PC-3 (cell line): ENCODE results near the gene ABO. TPM values are rescaled to one million over a fixed set of nuclear protein-coding genes. Genes with fewer than 3 reads are reported as not detected.
A peak's percentile ranks its signal among the peaks of the same experiment; 100 is the strongest.

ENCODE experiments used
- ATAC-seq: fragments of 200-7000 bp; cut with Tn5 transposase; 2 replicates; pipeline ENCODE4 v1.9.1; 2020; ENCODE audit warnings: mild to moderate bottlenecking, moderate library complexity
- BruUV-seq: library from RNA; stranded (reverse); fragments of 400-500 nt; replicated peaks from 2 replicates; lab custom pipeline; 2021; lab: Mats Ljungman, UMichigan
- CTCF ChIA-PET: fragments of 300-600 bp; sonication (Branson Sonifier 250); formaldehyde crosslinking; loops from one replicate; lab custom pipeline; 2022; ENCODE audit warnings: antibody characterized with exemption; lab: Charles Lee
- POLR2A ChIA-PET: fragments of 300-600 bp; sonication (Branson Sonifier 250); formaldehyde crosslinking; loops from one replicate; lab custom pipeline; 2022; ENCODE audit warnings: antibody characterized with exemption; ENCODE audit not compliant: unreplicated experiment; lab: Charles Lee
- DNase-seq: peaks from one replicate; pipeline ENCODE4 v3.0.0-alpha.2; 2015
- H2AFZ ChIP-seq: fragments of 300-600 bp; sonication (generic); 2 replicates; pipeline ENCODE4 v1.6.0; 2016; ENCODE audit warnings: antibody characterized with exemption, low read length
- H3F3A ChIP-seq: fragments of 300-600 bp; sonication (generic); one replicate; pipeline ENCODE4 v1.6.0; 2017; ENCODE audit warnings: antibody characterized with exemption, low read length, control low read depth, mild to moderate bottlenecking; ENCODE audit not compliant: unreplicated experiment
- H3K27ac ChIP-seq: fragments of 300-600 bp; sonication (generic); 2 replicates; pipeline ENCODE4 v1.5.1; 2016; ENCODE audit warnings: mild to moderate bottlenecking, low read length
- H3K27me3 ChIP-seq: fragments of 300-600 bp; sonication (generic); 2 replicates; pipeline ENCODE4 v1.6.1; 2016; ENCODE audit warnings: low read length, mixed read lengths
- H3K36me3 ChIP-seq: fragments of 300-600 bp; sonication (generic); 2 replicates; pipeline ENCODE4 v1.6.1; 2016; ENCODE audit warnings: low read depth, mixed run types, low read length, mixed read lengths
- H3K4me1 ChIP-seq: fragments of 300-600 bp; sonication (generic); 2 replicates; pipeline ENCODE4 v1.5.1; 2016; ENCODE audit warnings: low read length; ENCODE audit not compliant: insufficient read depth
- H3K4me2 ChIP-seq: fragments of 300-600 bp; sonication (generic); 2 replicates; pipeline ENCODE4 v1.6.0; 2016; ENCODE audit warnings: low read length
- H3K4me3 ChIP-seq: fragments of 300-600 bp; sonication (generic); 2 replicates; pipeline ENCODE4 v1.5.1; 2016; ENCODE audit warnings: mild to moderate bottlenecking, low read length, mixed read lengths
- H3K79me2 ChIP-seq: fragments of 300-600 bp; sonication (generic); 2 replicates; pipeline ENCODE4 v1.6.1; 2017; ENCODE audit warnings: low read length, mixed read lengths
- H3K9ac ChIP-seq: fragments of 300-600 bp; sonication (generic); 2 replicates; pipeline ENCODE4 v1.6.0; 2016; ENCODE audit warnings: mild to moderate bottlenecking, low read length
- H3K9me2 ChIP-seq: fragments of 300-600 bp; sonication (generic); replicated peaks from 2 replicates; pipeline ENCODE4 v1.6.1; 2016; ENCODE audit warnings: mixed run types, low read length, mixed read lengths
- H3K9me3 ChIP-seq: fragments of 300-600 bp; sonication (generic); 2 replicates; pipeline ENCODE4 v1.6.1; 2016; ENCODE audit warnings: low read length, mixed read lengths
- H4K20me1 ChIP-seq: fragments of 300-600 bp; sonication (generic); 2 replicates; pipeline ENCODE4 v1.6.1; 2016; ENCODE audit warnings: low read length, mixed read lengths
- CTCF ChIP-seq: fragments of 300-600 bp; sonication (generic); conservative IDR thresholded peaks from 2 replicates; pipeline ENCODE4 v1.5.1; 2017; ENCODE audit warnings: antibody characterized with exemption, low read depth, mild to moderate bottlenecking, low read length
- EZH2 ChIP-seq: fragments of 300-600 bp; sonication (generic); IDR thresholded peaks from one replicate; pipeline ENCODE4 v1.6.1; 2017; ENCODE audit warnings: antibody characterized with exemption, mild to moderate bottlenecking, low read length; ENCODE audit not compliant: unreplicated experiment
- EZH2phosphoT487 ChIP-seq: fragments of 300-600 bp; sonication (generic); IDR thresholded peaks from 2 replicates; pipeline ENCODE4 v1.6.1; 2018; ENCODE audit warnings: mild to moderate bottlenecking, antibody characterized with exemption, low read length, borderline replicate concordance
- intact Hi-C: fragments of 100-400 bp; cut with micrococcal nuclease; formaldehyde crosslinking; loops from 2 replicates; pipeline ENCODE4 v1.9.0; 2023
- total RNA-seq: library from RNA; depleted of rRNA; stranded (reverse); fragments of >200 nt; gene quantifications from 2 replicates; pipeline ENCODE4 v1.2.3, GENCODE V29; 2014

Gene ABO
- total RNA-seq, 1 experiment from 2014 or later, result not detected

- CTCF ChIA-PET, result interaction anchor here (0.7 kb wide), 1 partner anchor 92 kb away, joined by 3 read pairs; no protein-coding TSS in a partner anchor
Observed at GRCh38 chr9:133238851-133239532, 36.0 kb downstream of the ABO start.

DNA sequence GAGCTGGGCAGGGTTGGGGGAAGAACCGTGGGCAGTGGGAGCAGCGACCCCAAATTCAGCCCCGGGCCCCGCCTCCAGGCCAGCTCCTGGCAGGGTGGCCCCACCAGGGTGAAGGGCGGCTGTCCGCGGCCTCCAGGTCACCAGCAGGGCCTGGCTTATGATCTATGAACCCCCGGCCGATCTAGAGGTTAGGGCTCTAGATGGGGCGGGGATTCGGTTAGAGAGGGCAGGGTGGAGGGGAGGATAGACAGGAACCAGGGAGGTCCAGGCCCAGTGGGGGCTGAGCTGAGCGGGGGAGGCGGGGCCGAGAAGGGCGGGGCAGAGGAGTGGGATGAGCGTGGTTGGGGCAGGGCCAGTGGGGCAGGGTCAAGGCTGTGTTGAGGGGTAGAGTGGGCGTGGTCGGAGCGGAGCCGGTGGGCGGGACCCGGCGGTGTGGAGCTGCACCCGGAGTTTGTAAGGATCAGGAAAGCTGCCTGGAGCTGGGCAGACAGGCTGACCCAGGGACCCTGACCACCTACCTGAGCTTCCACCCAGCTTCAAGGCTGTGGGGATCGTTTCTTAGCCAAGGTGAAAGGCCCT lies 36.6 kb downstream of the ABO start:
- Histone ChIP-seq H3K9me2 (no peaks in the 10 kb centered on the region), H3K4me3 (no peak overlapping the region), H3K9me3 (no peaks in the 10 kb centered on the region), H3K27ac (no peak overlapping the region), H3K36me3 (no peaks in the 10 kb centered on the region), H2AFZ (no peak overlapping the region), H3K79me2 (no peaks in the 10 kb centered on the region), H3K9ac (no peak overlapping the region), H3K4me1 (no peaks in the 10 kb centered on the region), H3K4me2 (no peak overlapping the region), H3F3A (no peaks in the 10 kb centered on the region), H3K27me3 (no peaks in the 10 kb centered on the region), H4K20me1 (no peaks in the 10 kb centered on the region)
- CTCF ChIA-PET, result interaction anchor here (0.7 kb wide), 1 partner anchor 92 kb away, joined by 3 read pairs; no protein-coding TSS in a partner anchor
- TF ChIP-seq EZH2, result no peak
- no peak for TF ChIP-seq CTCF
- no peak for TF ChIP-seq EZH2phosphoT487
- BruUV-seq, result no TSS peak
- POLR2A ChIA-PET, result no interaction called here
- intact Hi-C loops, result no loop called here
- ATAC-seq, result no peak
- no peak for DNase-seq

More at GRCh38 chr9:133238851-133239532, 36.0 kb downstream of the ABO start:
- Histone ChIP-seq H3K4me2 (no peak overlapping the region), H3K36me3 (no peaks in the 10 kb centered on the region), H3K27me3 (no peaks in the 10 kb centered on the region), H3K9ac (no peak overlapping the region), H3F3A (no peaks in the 10 kb centered on the region), H3K9me3 (no peaks in the 10 kb centered on the region), H2AFZ (no peak overlapping the region), H4K20me1 (no peaks in the 10 kb centered on the region), H3K27ac (no peak overlapping the region), H3K4me3 (no peak overlapping the region), H3K9me2 (no peaks in the 10 kb centered on the region), H3K4me1 (no peaks in the 10 kb centered on the region), H3K79me2 (no peaks in the 10 kb centered on the region)
- no peak; the same call in 1 of the 2 replicates for ATAC-seq
- no TSS peak for BruUV-seq
- intact Hi-C loops, result no loop called here
- POLR2A ChIA-PET, result no interaction called here
- TF ChIP-seq EZH2phosphoT487 (no peak), CTCF (peak; percentile 57)
- DNase-seq, result peak; percentile 37
